Tibial artery (tissue), 4 donors: ENCODE measurements around the gene ANKHD1.
A peak's percentile ranks its signal among the peaks of the same experiment; 100 is the strongest.

Experiments
- DNase-seq, 2 donors: peaks; one replicate each; pipeline ENCODE4 v3.0.0-alpha.2; 2019
- H3K27ac ChIP-seq, 2 donors: fragments of 200-600 bp; sonication (generic) in 1 of 2; 1 replicate in 1 of 2; 2 replicates in 1 of 2; pipeline ENCODE4 v1.5.1; 2018 to 2019; ENCODE audit warnings: mild to moderate bottlenecking in 1 of 2
- H3K27me3 ChIP-seq, 2 donors: fragments of 200-600 bp; sonication (generic) in 1 of 2; one replicate each; pipeline versions ENCODE4 v1.5.1 to v1.6.0; 2016 to 2019
- H3K36me3 ChIP-seq, 3 donors: fragments of 200-600 bp; sonication (generic) in 2 of 3; one replicate each; pipeline ENCODE4 v1.5.1; 2016 to 2019; ENCODE audit warnings: mild to moderate bottlenecking in 2 of 3
- H3K4me1 ChIP-seq, 4 donors: fragments of 200-600 bp; sonication (generic) in 2 of 4; 1 replicate in 3 of 4; 2 replicates in 1 of 4; pipeline ENCODE4 v1.5.1; 2016 to 2019
- H3K4me3 ChIP-seq, 2 donors: fragments of 200-600 bp; sonication (generic) in 1 of 2; 1 replicate in 1 of 2; 2 replicates in 1 of 2; pipeline ENCODE4 v1.5.1; 2018 to 2019; ENCODE audit warnings: mild to moderate bottlenecking in 2 of 2
- H3K9me3 ChIP-seq, 3 donors: fragments of 200-600 bp; sonication (generic) in 1 of 3; one replicate each; pipeline ENCODE4 v1.5.1; 2016 to 2019
- intact Hi-C: fragments of 100-400 bp; cut with DNase I; formaldehyde crosslinking; loops from one replicate; pipeline ENCODE4 v1.15.0; 2023; ENCODE audit warnings: low total_unique reads
- TF ChIP-seq, protein P1 (sequence below), 2 experiments: fragments of 200-600 bp in 1 of 2; fragments of 450-650 bp in 1 of 2; IDR thresholded peaks; one replicate each; pipeline ENCODE4 v1.5.1; 2017 to 2019; ENCODE audit warnings: antibody characterized with exemption in 2 of 2, mild to moderate bottlenecking in 1 of 2, moderate library complexity in 1 of 2

ANKHD1 gene

DNA sequence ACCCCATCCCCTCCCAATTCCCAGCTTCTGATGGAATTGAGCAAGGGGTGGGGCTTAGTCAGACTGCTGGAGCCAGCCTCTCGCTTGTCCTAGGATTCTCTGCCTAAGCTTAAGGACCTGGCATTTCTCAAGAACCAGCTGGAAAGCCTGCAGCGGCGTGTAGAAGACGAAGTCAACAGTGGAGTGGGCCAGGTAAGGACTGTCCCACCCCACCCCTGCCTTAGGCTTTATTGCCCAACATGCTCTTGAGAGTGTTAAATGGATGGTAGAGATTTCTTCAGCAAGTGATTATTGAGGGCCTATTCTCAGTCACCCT lies 164.1 kb downstream of the ANKHD1 start:
- Histone ChIP-seq H3K4me1 (peaks cover 0 to 60% (median 42%) of the 10 kb centered on the region in 4 donors), H3K27me3 (no peaks in the 10 kb centered on the region), H3K36me3 (peaks cover 8 to 54% (median 43%) of the 10 kb centered on the region in 3 donors), H3K4me3 (peak overlapping the region; percentile 67 to 77), H3K9me3 (no peaks in the 10 kb centered on the region), H3K27ac (peak overlapping the region in 1 of 2 donors; percentile 94)
- DNase-seq = no peak
- intact Hi-C loops = loop anchor here (2.0 to 10.0 kb wide), 3 partner anchors 73 to 161 kb away; partner anchors contain the start of genes ANKHD1 and TMCO6
- TF ChIP-seq, protein P1, sequence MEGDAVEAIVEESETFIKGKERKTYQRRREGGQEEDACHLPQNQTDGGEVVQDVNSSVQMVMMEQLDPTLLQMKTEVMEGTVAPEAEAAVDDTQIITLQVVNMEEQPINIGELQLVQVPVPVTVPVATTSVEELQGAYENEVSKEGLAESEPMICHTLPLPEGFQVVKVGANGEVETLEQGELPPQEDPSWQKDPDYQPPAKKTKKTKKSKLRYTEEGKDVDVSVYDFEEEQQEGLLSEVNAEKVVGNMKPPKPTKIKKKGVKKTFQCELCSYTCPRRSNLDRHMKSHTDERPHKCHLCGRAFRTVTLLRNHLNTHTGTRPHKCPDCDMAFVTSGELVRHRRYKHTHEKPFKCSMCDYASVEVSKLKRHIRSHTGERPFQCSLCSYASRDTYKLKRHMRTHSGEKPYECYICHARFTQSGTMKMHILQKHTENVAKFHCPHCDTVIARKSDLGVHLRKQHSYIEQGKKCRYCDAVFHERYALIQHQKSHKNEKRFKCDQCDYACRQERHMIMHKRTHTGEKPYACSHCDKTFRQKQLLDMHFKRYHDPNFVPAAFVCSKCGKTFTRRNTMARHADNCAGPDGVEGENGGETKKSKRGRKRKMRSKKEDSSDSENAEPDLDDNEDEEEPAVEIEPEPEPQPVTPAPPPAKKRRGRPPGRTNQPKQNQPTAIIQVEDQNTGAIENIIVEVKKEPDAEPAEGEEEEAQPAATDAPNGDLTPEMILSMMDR (IDR thresholded peaks at IDR 0.05) = no peak

- no peak overlapping the region for H3K4me3 ChIP-seq
- peaks cover 8 to 50% (median 37%) of the 10 kb centered on the region in 3 donors for H3K36me3 ChIP-seq
- H3K27me3 ChIP-seq = no peaks in the 10 kb centered on the region
- intact Hi-C loops = loop anchor here (10.0 kb wide), 2 partner anchors 148 to 162 kb away; partner anchors contain the start of gene ANKHD1
- no peak overlapping the region for H3K27ac ChIP-seq
- DNase-seq = no peak
- no peaks in the 10 kb centered on the region for H3K9me3 ChIP-seq
- peaks cover 0 to 66% (median 41%) of the 10 kb centered on the region in 4 donors for H3K4me1 ChIP-seq
- TF ChIP-seq, protein P1 (IDR thresholded peaks at IDR 0.05) = no peak
Measured at GRCh38 chr5:140566665-140567064, 165.0 kb downstream of the ANKHD1 start.

- DNase-seq = no peak
Measured at GRCh38 chr5:140567136-140567818, 165.6 kb downstream of the ANKHD1 start.

GRCh38 chr5:140567871-140568270 lies 166.2 kb downstream of the ANKHD1 start:
- no peak overlapping the region for H3K4me3 ChIP-seq
- no peaks in the 10 kb centered on the region for H3K9me3 ChIP-seq
- H3K36me3 ChIP-seq = peaks cover 8 to 43% (median 34%) of the 10 kb centered on the region in 3 donors
- H3K27ac ChIP-seq = no peak overlapping the region
- no peak for DNase-seq
- intact Hi-C loops = loop anchor here (10.0 kb wide), 2 partner anchors 147 to 163 kb away; partner anchors contain the start of gene ANKHD1
- H3K4me1 ChIP-seq = peaks cover 0 to 54% (median 35%) of the 10 kb centered on the region in 4 donors
- no peaks in the 10 kb centered on the region for H3K27me3 ChIP-seq
- TF ChIP-seq, protein P1 (IDR thresholded peaks at IDR 0.05) = no peak

More at GRCh38 chr5:140567136-140567818, 165.6 kb downstream of the ANKHD1 start:
- TF ChIP-seq, protein P1 (IDR thresholded peaks at IDR 0.05) = no peak
- Histone ChIP-seq H3K36me3 (peaks cover 8 to 44% (median 34%) of the 10 kb centered on the region in 3 donors), H3K4me3 (no peak overlapping the region), H3K27me3 (no peaks in the 10 kb centered on the region), H3K4me1 (peaks cover 0 to 60% (median 38%) of the 10 kb centered on the region in 4 donors), H3K9me3 (no peaks in the 10 kb centered on the region), H3K27ac (no peak overlapping the region)
- intact Hi-C loops = loop anchor here (10.0 kb wide), 2 partner anchors 148 to 162 kb away; partner anchors contain the start of gene ANKHD1

- peaks cover 0 to 47% (median 30%) of the 10 kb centered on the region in 4 donors for H3K4me1 ChIP-seq
- H3K36me3 ChIP-seq = peaks cover 8 to 43% (median 34%) of the 10 kb centered on the region in 3 donors
- H3K9me3 ChIP-seq = no peaks in the 10 kb centered on the region
- no peak overlapping the region for H3K4me3 ChIP-seq
- TF ChIP-seq, protein P1 (IDR thresholded peaks at IDR 0.05) = no peak
- peak overlapping the region; percentile 49 to 64 for H3K27ac ChIP-seq
- H3K27me3 ChIP-seq = no peaks in the 10 kb centered on the region
- intact Hi-C loops = loop anchor here (10.0 kb wide), 2 partner anchors 146 to 164 kb away; partner anchors contain the start of gene ANKHD1
- DNase-seq = no peak
Measured at GRCh38 chr5:140568443-140569063, 166.9 kb downstream of the ANKHD1 start.
